HFFc6 (cell line): Measurements from ENCODE around the gene RHBDD1. TPM values are rescaled to one million over a fixed set of nuclear protein-coding genes. Genes with fewer than 3 reads are reported as not detected.

Source experiments
- DNase-seq: peaks from one replicate; pipeline ENCODE4 v3.0.0-alpha.2; 2018
- H3K27ac Mint-ChIP-seq: 2 replicates; pipeline ENCODE4 v1.8.0; 2020; ENCODE audit warnings: mild to moderate bottlenecking, mixed read lengths
- H3K27me3 Mint-ChIP-seq: 2 replicates; pipeline ENCODE4 v1.8.0; 2021; ENCODE audit warnings: mild to moderate bottlenecking, moderate library complexity, mixed read lengths; ENCODE audit not compliant: insufficient read depth
- H3K36me3 Mint-ChIP-seq: 2 replicates; pipeline ENCODE4 v1.8.0; 2021; ENCODE audit warnings: low read depth, mixed read lengths
- H3K4me1 Mint-ChIP-seq: 2 replicates; pipeline ENCODE4 v1.8.0; 2020; ENCODE audit warnings: low read depth, mixed read lengths
- H3K4me3 Mint-ChIP-seq: 2 replicates; pipeline ENCODE4 v1.8.0; 2020; ENCODE audit warnings: mild to moderate bottlenecking, moderate library complexity, mixed read lengths
- H3K9me3 Mint-ChIP-seq: 2 replicates; pipeline ENCODE4 v1.8.0; 2020; ENCODE audit warnings: mild to moderate bottlenecking, mixed read lengths
- long read RNA-seq: library from polyadenylated mRNA; unstranded; transcript quantifications from one replicate; pipeline ENCODE4 v2.0.0, GENCODE V29; 2019
- total RNA-seq, 6 experiments: library from RNA; stranded (reverse); fragmentation: NEBNext Ultra II Directional; extraction: Animal tissue kit (Norgen Biotek cat#: 25700); gene quantifications; 2 replicates in 1 of 6; 3 replicates in 5 of 6; pipeline ENCODE4 v1.2.3, GENCODE V29; 2021
- TF ChIP-seq, protein P1 (sequence below): fragments of 200-600 bp; sonication (generic); IDR thresholded peaks from 2 replicates; pipeline ENCODE4 v1.5.0; 2021; ENCODE audit warnings: antibody characterized with exemption, mild to moderate bottlenecking

Gene RHBDD1, protein sequence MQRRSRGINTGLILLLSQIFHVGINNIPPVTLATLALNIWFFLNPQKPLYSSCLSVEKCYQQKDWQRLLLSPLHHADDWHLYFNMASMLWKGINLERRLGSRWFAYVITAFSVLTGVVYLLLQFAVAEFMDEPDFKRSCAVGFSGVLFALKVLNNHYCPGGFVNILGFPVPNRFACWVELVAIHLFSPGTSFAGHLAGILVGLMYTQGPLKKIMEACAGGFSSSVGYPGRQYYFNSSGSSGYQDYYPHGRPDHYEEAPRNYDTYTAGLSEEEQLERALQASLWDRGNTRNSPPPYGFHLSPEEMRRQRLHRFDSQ
- 10 to 100 TPM; 34.3 to 50.7 (median 42.3) TPM for total RNA-seq
- long read RNA-seq, full-length matches to known transcripts = 8 of 27 reads
- long read RNA-seq, partial matches to known transcripts = 4 of 27 reads
- long read RNA-seq, other reads (novel, unspliced or antisense) = 15 of 27 reads

DNA sequence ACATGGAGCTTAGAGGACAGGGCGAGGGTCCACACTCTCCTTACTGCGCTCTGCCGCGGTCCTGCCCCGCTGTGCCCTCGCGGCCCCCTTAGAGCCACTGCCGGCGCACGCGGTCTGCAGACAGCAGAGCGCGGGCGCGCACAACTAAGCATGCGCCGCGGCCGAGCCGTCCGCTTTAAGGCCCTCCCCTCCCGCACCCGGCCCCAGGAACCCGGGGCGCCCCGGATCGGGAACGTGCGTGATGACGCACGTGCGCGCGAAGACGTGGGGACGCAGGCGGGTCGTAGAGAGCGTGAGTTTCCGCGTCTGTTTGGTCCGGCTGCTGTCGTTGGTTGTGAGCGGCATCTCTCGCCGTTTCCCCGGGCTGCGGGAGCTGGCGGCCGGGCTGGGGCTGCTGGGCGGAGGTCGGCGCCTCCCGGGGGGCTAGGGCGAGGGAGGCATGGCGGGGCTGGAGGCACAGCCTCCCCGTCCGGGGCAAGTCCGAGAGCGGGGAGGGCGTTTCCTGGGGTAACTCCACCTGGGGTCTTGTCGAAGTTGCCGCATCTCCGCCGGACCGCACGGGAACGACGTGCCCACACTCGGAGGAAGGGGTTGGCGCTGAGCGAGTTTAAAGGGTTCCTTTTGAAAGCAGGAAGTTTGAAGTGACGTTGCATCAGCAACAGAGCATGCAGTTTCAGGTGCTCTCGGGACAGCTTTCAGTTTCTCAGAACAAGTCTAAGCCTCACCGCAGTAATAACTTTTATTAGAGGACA lies at the start of gene RHBDD1:
Gene RHBDD1, plus strand, starts transcription at position 259 of the 752 bp plus-strand sequence. CDS start 28,640 bp downstream, outside the sequence.
- TF ChIP-seq, protein P1, sequence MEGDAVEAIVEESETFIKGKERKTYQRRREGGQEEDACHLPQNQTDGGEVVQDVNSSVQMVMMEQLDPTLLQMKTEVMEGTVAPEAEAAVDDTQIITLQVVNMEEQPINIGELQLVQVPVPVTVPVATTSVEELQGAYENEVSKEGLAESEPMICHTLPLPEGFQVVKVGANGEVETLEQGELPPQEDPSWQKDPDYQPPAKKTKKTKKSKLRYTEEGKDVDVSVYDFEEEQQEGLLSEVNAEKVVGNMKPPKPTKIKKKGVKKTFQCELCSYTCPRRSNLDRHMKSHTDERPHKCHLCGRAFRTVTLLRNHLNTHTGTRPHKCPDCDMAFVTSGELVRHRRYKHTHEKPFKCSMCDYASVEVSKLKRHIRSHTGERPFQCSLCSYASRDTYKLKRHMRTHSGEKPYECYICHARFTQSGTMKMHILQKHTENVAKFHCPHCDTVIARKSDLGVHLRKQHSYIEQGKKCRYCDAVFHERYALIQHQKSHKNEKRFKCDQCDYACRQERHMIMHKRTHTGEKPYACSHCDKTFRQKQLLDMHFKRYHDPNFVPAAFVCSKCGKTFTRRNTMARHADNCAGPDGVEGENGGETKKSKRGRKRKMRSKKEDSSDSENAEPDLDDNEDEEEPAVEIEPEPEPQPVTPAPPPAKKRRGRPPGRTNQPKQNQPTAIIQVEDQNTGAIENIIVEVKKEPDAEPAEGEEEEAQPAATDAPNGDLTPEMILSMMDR = no peak
- DNase-seq = peak; percentile 84
- Mint-ChIP-seq H3K27me3 (no peaks in the 10 kb centered on the region), H3K9me3 (no peaks in the 10 kb centered on the region), H3K4me1 (peaks cover 46% of the 10 kb centered on the region), H3K36me3 (peaks cover 31% of the 10 kb centered on the region), H3K4me3 (peak within 1 kb of the TSS; percentile 94), H3K27ac (peak within 1 kb of the TSS; percentile 97)

DNA sequence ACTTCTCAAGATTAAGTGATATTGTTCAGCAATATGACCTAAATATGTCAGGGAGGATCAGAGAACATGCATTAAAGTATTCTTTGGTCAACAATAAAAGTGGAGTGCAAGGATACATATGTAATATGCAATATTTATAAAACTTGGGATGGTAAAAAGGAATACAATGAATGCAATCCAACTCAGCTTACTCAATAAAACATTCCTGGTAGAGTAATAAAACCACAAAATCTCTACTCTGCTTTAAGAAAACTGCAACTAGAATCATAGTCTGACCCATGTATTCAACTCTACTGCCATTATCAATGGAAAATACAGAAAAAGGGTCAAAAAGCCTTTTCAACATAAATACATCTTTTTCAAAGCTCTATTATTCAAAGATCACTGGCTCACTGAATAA lies 47.8 kb upstream of the RHBDD1 start:
- DNase-seq = no peak
- peaks cover 62% of the 10 kb centered on the region for H3K4me1 Mint-ChIP-seq
- no peaks in the 10 kb centered on the region; the same call in 1 of the 2 replicates for H3K9me3 Mint-ChIP-seq
- H3K36me3 Mint-ChIP-seq = peaks cover 79% of the 10 kb centered on the region
- no peak overlapping the region for H3K27ac Mint-ChIP-seq
- no peak overlapping the region for H3K4me3 Mint-ChIP-seq
- H3K27me3 Mint-ChIP-seq = no peaks in the 10 kb centered on the region
- TF ChIP-seq, protein P1 = no peak

DNA sequence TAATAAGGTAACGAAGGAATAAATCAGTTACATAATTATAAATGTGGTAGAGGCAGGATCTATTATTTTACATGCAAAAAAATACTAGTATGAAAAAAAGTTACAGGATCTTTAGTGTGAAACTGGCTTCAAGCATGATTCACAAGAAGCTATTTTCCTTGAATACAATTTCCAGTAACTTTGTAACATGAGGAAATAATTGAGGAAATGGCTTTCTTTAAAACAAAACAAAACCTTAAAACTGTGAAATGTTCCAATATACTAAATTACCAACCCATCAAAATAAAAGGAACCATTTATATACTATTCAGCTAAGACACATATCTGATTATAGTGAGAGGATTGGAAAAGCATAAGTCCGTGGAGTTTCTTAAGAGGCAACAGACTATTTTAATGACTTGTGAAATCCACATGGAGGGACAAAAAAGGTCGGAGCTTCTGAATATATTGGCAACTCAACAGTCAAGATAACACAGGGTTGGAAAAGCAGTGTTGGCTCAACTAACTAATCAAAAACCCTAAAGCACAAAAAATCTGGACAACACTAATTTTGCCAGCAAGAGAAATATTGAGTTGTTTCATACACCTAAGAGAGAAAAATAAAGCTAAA lies 46.9 kb upstream of the RHBDD1 start:
- Mint-ChIP-seq H3K27ac (peak overlapping the region; percentile 67), H3K27me3 (no peaks in the 10 kb centered on the region), H3K4me3 (peak overlapping the region; percentile 85), H3K9me3 (no peaks in the 10 kb centered on the region; the same call in 1 of the 2 replicates), H3K4me1 (peaks cover 57% of the 10 kb centered on the region), H3K36me3 (peaks cover 79% of the 10 kb centered on the region)
- TF ChIP-seq, protein P1 = no peak
- no peak for DNase-seq

DNA sequence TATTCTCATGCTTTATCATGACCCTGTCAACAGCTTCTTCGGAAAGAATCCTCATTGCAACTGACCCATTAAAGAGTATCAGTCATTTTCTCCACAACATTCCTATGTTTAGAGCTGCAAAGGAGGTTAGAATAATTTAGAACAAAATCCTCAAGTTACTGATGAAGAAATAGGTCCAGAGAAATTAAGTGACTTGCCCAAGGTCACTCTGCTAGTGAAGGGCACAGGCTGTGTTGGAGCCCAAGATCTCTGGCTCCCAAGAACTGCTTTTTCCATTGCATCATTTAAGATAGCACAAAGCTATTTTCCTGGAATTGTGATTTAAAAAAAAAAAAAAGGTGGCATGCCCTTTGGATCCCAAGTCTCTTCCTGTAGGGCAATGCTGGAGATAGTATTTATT lies 45.8 kb upstream of the RHBDD1 start:
- H3K27me3 Mint-ChIP-seq = no peaks in the 10 kb centered on the region
- DNase-seq = no peak
- H3K27ac Mint-ChIP-seq = peak overlapping the region; percentile 67
- no peaks in the 10 kb centered on the region for H3K9me3 Mint-ChIP-seq
- H3K4me3 Mint-ChIP-seq = peak overlapping the region; percentile 85
- peaks cover 62% of the 10 kb centered on the region for H3K4me1 Mint-ChIP-seq
- peaks cover 84% of the 10 kb centered on the region for H3K36me3 Mint-ChIP-seq
- TF ChIP-seq, protein P1 = no peak

DNA sequence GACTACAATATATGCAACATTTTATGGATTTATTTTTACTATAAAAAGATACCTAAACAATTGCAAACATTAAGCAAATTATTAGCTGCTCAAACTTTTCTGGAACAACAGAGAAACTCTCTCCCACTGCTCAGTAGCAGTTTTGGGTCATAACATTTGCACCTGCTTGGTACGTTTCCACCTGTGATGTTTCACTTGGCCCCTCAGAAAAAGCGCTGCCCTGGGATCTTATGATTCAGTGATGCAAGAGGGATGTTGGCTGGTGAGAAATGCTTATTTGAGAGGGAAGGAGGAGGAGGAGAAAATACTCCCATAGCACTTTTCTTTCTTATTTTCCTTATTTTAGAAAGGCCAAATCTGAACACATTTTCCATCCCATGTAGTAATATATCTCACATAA lies 45.4 kb upstream of the RHBDD1 start:
- Mint-ChIP-seq H3K4me1 (peaks cover 62% of the 10 kb centered on the region), H3K27me3 (no peaks in the 10 kb centered on the region), H3K9me3 (no peaks in the 10 kb centered on the region), H3K4me3 (peak overlapping the region; percentile 85), H3K36me3 (peaks cover 87% of the 10 kb centered on the region), H3K27ac (peak overlapping the region; percentile 67)
- no peak for DNase-seq
- TF ChIP-seq, protein P1 = no peak
